HG03469 (cell line): ENCODE measurements around the gene FMN2.
"Not testable (repeated sequence)": the region's sequence is repeated elsewhere in the genome, so short reads cannot be mapped to it uniquely, and the experiment has no call there.

ENCODE experiments used
- ATAC-seq: cut with Tn5 transposase; IDR thresholded peaks from one replicate; pipeline ENCODE4 v1.9.1; 2021; ENCODE audit warnings: mild to moderate bottlenecking, moderate library complexity, moderate number of reproducible peaks; ENCODE audit not compliant: unreplicated experiment

The FMN2 gene

DNA sequence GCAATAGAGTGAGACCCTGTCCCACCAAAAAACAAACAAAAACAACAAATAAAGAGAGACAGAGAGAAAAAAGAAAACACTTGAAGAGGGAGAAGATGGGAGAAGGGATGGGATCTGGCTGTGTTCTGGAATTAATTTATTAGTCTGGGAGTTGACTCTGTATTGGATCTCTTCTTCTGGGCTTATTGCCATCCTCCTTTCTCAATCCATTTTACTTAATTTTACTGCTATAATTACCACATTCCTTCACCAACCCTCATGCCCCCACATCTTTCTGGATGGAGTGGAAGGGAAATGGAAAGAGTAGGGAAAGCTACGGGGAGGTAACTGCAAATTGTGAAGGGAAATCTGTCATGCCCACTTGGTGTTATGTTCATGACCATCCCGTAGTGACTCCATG is 42.9 kb downstream of the FMN2 start:
- ATAC-seq = no peak

DNA sequence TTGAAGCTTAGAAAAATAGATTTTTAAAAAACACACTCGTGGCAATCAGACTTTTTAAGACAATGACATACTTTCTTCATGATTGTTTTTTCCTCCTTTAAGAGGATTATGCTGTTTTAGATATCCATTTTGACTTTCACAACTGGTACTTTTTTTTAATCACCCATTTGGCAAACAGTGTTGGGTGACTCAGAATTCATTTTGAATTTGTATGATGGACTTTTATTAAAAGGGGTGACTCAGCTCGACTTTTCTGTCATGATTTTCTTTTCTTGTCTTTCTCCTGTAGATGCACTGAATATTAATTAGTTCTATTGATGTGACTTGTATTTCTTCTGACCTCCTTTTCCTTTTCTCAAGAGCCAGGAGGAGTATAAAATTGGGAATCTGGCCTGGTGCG is 44.7 kb downstream of the FMN2 start:
- ATAC-seq = no peak

- ATAC-seq = no peak
Measured at GRCh38 chr1:240138867-240139266, 47.2 kb downstream of the FMN2 start.

- ATAC-seq = no peak
Measured at GRCh38 chr1:240139511-240139910, 47.8 kb downstream of the FMN2 start.

DNA sequence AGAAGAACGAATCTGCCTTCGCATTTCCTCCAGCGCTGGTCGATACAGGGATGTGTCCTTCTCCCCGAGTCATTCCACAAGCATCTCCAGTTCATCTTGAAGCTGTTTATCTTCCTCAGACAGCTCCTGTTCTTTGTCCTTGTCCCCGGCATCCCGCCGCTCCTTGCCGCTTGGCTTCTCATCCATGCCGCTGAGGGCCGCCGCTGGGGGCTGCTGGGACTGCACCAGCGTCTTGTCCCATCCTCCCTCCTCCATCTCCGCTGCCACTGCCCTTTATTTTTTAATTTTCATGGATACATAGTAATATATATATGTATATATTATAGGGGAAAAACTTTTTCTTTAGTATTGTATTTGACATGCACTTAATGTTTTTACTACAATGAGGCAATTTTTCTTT is 53.4 kb downstream of the FMN2 start:
- no peak for ATAC-seq

GRCh38 chr1:240148333-240148732 is 56.6 kb downstream of the FMN2 start:
- ATAC-seq = no peak

- ATAC-seq = peak; percentile 69
Measured at GRCh38 chr1:240149484-240150094, 57.9 kb downstream of the FMN2 start.

GRCh38 chr1:240151136-240151735 is 59.6 kb downstream of the FMN2 start:
- ATAC-seq = no peak

- ATAC-seq = no peak
Measured at GRCh38 chr1:240152611-240153297, 61.1 kb downstream of the FMN2 start.

GRCh38 chr1:240155605-240156004 is 63.9 kb downstream of the FMN2 start:
- no peak for ATAC-seq

DNA sequence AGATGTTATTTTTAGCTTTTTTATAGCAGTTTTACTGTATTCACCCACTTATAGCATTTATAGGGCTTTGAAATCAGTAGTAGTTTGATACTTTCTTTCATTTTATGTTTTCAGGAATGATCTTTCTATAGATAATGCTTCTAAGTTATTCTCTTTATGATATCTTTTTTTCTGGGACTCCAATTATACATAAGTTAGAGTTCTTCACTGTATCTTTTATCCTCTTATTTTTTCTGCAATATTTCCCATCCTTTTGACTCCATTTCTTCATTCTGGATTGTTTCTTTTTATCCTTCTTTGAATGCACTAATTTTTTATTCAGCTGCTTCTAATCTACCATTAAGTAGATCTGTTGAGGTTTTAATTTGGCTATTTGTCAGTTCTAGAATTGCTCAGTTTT is 73.1 kb downstream of the FMN2 start:
- no peak for ATAC-seq

DNA sequence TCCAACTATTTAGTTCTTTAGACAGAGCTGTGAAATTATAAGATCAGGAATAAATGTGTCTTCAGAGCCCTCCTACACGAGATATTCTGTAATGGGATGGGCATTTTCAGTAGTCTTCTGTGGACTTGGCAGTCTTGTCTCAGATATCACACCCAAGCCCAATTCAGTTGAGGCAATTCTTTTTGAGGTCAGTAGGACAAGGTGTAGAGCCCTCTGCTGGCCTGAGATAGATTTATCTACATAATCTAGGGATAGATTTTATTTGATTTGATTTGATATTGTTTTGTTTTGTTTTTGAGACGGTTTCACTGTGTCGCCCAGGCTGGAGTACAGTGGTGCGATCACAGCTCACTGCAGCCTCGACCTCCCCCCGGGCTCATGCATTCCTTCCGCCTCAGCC is 77.5 kb downstream of the FMN2 start:
- no peak for ATAC-seq

DNA sequence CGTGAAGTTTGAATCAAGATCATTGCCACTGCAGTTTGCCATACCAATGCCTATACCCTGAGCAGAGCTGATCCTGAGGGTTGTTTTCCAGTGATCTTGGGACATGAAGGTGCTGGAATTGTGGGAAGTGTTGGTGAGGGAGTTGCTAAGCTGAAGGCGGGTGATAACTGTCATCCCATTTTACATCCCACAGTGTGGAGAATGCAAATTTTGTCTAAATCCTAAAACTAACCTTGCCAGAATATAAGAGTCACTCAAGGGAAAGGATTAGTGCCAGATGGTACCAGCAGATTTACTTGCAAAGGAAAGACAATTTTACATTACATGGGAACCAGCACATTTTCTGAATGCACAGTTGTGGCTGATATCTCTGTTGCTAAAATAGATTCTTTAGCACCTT is 78.6 kb downstream of the FMN2 start:
- ATAC-seq = no peak

DNA sequence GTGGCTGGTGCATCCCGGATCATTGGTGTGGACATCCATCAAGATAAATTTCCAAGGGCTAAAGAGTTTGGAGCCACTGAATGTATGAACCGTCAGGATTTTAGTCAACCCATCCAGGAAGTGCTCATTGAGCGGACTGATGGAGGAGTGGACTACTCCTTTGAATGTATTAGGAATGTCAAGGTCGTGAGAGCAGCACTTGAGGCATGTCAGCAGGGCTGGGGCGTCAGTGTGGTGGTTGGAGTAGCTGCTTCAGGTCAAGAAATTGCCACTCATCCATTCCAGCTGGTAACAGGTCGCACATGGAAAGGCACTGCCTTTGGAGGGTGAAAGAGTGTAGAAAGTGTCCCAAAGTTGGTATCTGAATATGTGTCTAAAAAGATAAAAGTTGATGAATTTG is 79.1 kb downstream of the FMN2 start:
- ATAC-seq = no peak

- ATAC-seq = no peak
Measured at GRCh38 chr1:240171907-240172306, 80.2 kb downstream of the FMN2 start.

DNA sequence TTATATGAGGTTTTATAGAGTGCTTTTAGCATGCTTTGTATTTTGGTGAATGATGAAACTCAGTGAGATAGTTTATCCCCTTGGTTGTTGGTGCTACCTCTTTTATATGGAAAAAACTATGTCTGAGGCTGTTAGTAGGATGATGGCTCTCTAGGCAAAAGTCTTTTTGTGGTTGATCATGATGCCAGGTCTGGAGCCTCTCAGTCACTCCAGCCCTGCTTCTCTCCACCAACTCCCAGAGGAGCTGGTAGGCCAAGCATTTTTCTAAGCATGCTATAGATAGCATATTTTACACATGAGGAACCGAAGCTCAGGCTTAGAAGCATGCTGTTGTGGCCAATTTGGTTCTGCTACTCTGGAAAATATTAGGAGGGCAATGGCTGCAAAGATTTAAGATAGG is 82.2 kb downstream of the FMN2 start:
- no peak for ATAC-seq

DNA sequence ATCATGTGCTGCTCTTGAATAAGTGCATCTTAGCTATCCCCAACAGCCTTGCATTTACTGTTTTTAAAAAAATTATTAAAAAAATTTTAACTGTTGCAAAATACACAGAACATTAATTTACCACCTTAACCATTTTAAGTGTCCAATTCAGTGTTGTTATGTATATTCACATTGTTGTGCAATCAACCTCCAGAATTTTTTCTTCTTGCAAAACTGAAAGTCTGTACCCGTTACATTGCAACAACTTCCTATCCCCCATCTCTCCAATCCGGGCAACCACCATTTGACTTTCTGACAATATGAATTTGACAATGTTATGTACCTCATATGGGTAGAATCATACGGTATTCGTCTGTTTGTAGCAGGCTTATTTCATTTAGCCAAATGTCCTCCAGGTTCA is 83.1 kb downstream of the FMN2 start:
- ATAC-seq = no peak

GRCh38 chr1:240178366-240178765 is 86.7 kb downstream of the FMN2 start:
- ATAC-seq = no peak

DNA sequence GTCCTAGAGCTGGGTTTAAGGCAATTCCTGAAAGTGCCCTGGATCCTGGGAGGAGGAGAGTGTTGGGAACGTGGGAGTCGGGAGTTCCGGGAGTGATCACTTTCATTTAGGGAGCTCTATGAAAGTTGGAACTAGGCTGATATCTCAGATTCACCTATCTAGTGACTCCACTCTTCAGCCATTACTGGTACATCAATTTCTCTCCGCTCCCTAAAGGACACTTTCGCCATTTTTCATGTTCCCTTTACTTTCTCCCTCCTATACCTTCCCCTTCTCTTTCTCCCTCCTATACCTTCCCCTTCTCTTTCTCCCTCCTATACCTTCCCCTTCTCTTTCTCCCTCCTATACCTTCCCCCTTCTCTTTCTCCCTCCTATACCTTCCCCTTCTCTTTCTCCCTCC is 93.0 kb downstream of the FMN2 start:
- not testable (repeated sequence) for ATAC-seq

DNA sequence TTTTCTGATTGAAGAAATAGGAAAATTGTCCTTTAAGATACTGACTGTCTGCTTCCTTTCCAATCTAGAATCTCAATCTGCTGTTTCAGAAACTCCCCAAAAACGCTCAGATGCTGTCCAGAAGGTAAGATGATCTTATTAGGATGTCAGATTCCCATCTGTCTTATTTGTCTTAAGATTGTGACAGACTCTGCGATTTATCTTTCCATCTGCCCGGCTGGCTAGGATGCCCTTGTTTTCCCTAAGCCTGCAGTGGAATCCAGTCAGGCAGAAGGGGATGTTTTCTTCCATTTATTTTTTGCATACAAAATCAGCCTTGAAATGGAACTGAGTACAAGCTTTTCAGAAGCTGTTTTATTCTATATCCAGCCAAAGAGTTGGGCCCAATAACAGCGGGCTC is 96.5 kb downstream of the FMN2 start:
- ATAC-seq = no peak

- peak; percentile 82 for ATAC-seq
Measured at GRCh38 chr1:240189386-240189989, 97.8 kb downstream of the FMN2 start.

- ATAC-seq = no peak
Measured at GRCh38 chr1:240190881-240191401, 99.3 kb downstream of the FMN2 start.
